HepG2 (cell line): ENCODE measurements around the gene COA1. TPM values are rescaled to one million over a fixed set of nuclear protein-coding genes. Genes with fewer than 3 reads are reported as not detected.
A peak's percentile ranks its signal among the peaks of the same experiment; 100 is the strongest.
"Not testable (repeated sequence)": the region's sequence is repeated elsewhere in the genome, so short reads cannot be mapped to it uniquely, and the experiment has no call there.

Experiments used
- ATAC-seq: fragments of 200-7000 bp; cut with Tn5 transposase; 3 replicates; pipeline ENCODE4 v1.9.1; 2020; ENCODE audit warnings: mild to moderate bottlenecking, moderate library complexity
- BruUV-seq: library from RNA; stranded (reverse); fragments of 400-500 nt; replicated peaks from 2 replicates; lab custom pipeline; 2021; lab: Mats Ljungman, UMichigan
- CTCF ChIA-PET: fragments of 300-600 bp; formaldehyde crosslinking; extraction: SDS; loops from one replicate; lab custom pipeline; 2021; ENCODE audit warnings: low total read pairs, inconsistent platforms, low intra/inter-chr PET ratio; lab: Yijun Ruan, JAX
- POLR2A ChIA-PET: fragments of 350-600 bp; sonication (Branson Sonifier 250); formaldehyde crosslinking; loops from one replicate; lab custom pipeline; 2020; ENCODE audit warnings: antibody characterized with exemption, inconsistent platforms; lab: Yijun Ruan, JAX
- DNase-seq: peaks from one replicate; pipeline ENCODE4 v3.0.0-alpha.2; 2015; ENCODE audit warnings: low spot score
- FAIRE-seq: peaks from 3 replicates; lab custom pipeline; 2011; peaks lifted over from hg19 to GRCh38; lab: Jason Lieb, UNC
- H2AFZ ChIP-seq: one replicate; pipeline ENCODE4 v1.6.1; 2011; ENCODE audit warnings: low read length, inconsistent platforms
- H3K27ac ChIP-seq: fragments of 300-600 bp; 3 replicates; pipeline ENCODE4 v1.8.0; 2011; ENCODE audit warnings: mixed run types, mild to moderate bottlenecking, mixed read lengths, low read length, inconsistent platforms; ENCODE audit not compliant: insufficient read depth; ENCODE audit errors: extremely low read length
- H3K27me3 ChIP-seq, 2 experiments: fragments of 200-600 bp in 1 of 2; 2 replicates in 1 of 2; 3 replicates in 1 of 2; pipeline versions ENCODE4 v1.6.0 to v1.8.0; 2011; ENCODE audit warnings: low read length in 2 of 2, mild to moderate bottlenecking in 2 of 2, moderate library complexity in 2 of 2, inconsistent platforms in 1 of 2; ENCODE audit not compliant: insufficient read depth in 2 of 2, control insufficient read depth in 1 of 2
- H3K36me3 ChIP-seq, 2 experiments: fragments of 200-600 bp in 1 of 2; replicated peaks in 1 of 2; 2 replicates in 1 of 2; 3 replicates in 1 of 2; pipeline versions ENCODE4 v1.5.1 to v1.8.0; 2011; ENCODE audit warnings: low read length in 2 of 2, inconsistent platforms in 1 of 2; ENCODE audit not compliant: insufficient read depth in 2 of 2, control insufficient read depth in 1 of 2
- H3K4me1 ChIP-seq: 2 replicates; pipeline ENCODE4 v1.5.1; 2012; ENCODE audit warnings: low read length, inconsistent platforms; ENCODE audit not compliant: insufficient read depth
- H3K4me2 ChIP-seq: 2 replicates; pipeline ENCODE4 v1.6.0; 2011; ENCODE audit warnings: low read depth, low read length, inconsistent platforms
- H3K4me3 ChIP-seq, 3 experiments: fragments of 200-600 bp in 1 of 3; sonication (generic), shearing (Covaris generic) in 1 of 3; replicated peaks in 1 of 3; 2 replicates each; pipeline ENCODE4 v1.5.1; 2011 to 2016; ENCODE audit warnings: low read length in 3 of 3, inconsistent platforms in 2 of 3, low read depth in 2 of 3, mild to moderate bottlenecking in 2 of 3, control low read depth in 1 of 3, mixed read lengths in 1 of 3; ENCODE audit not compliant: insufficient read depth in 1 of 3
- H3K79me2 ChIP-seq: one replicate; pipeline ENCODE4 v1.6.1; 2011; ENCODE audit warnings: low read length, inconsistent platforms; ENCODE audit not compliant: insufficient read depth
- H3K9ac ChIP-seq: 2 replicates; pipeline ENCODE4 v1.6.0; 2011; ENCODE audit warnings: mild to moderate bottlenecking, low read depth, low read length, inconsistent platforms; ENCODE audit not compliant: insufficient read depth
- H3K9me3 ChIP-seq: 2 replicates; pipeline ENCODE4 v1.5.1; 2012; ENCODE audit warnings: mild to moderate bottlenecking, low read length
- H4K20me1 ChIP-seq: 2 replicates; pipeline ENCODE4 v1.6.0; 2011; ENCODE audit warnings: inconsistent platforms, mild to moderate bottlenecking, low read length, moderate library complexity; ENCODE audit not compliant: insufficient read depth
- GFI1 ChIP-seq: sonication (generic); formaldehyde crosslinking; IDR thresholded peaks from 2 replicates; pipeline ENCODE4 v1.5.0; 2020; ENCODE audit warnings: missing genetic modification reagents, mild to moderate bottlenecking, borderline replicate concordance
- HCFC1 ChIP-seq: fragments of 150-350 bp; IDR thresholded peaks from 2 replicates; pipeline ENCODE4 v1.6.1; 2014; ENCODE audit warnings: low read depth, low read length
- NFE2L2 ChIP-seq: fragments of 150-350 bp; IDR thresholded peaks from 2 replicates; pipeline ENCODE4 v1.6.1; 2014; ENCODE audit warnings: low read length
- RARA ChIP-seq: IDR thresholded peaks from 2 replicates; pipeline ENCODE4 v1.6.1; 2016; ENCODE audit warnings: missing genetic modification reagents, missing compliant biosample characterization
- RCOR2 ChIP-seq: IDR thresholded peaks from 2 replicates; pipeline ENCODE4 v1.6.1; 2016; ENCODE audit warnings: missing biosample characterization, missing genetic modification reagents
- ZBTB40 ChIP-seq, 2 experiments: fragments of 450-650 bp in 1 of 2; sonication (generic) in 1 of 2; formaldehyde crosslinking in 1 of 2; IDR thresholded peaks; 2 replicates each; pipeline versions ENCODE4 v1.6.1 to v1.8.0; 2016 to 2022; ENCODE audit warnings: antibody characterized with exemption in 1 of 2, mild to moderate bottlenecking in 1 of 2, missing genetic modification reagents in 1 of 2
- ZNF616 ChIP-seq: sonication (generic); formaldehyde crosslinking; IDR thresholded peaks from 2 replicates; pipeline ENCODE4 v1.5.0; 2020; ENCODE audit warnings: low read depth, mild to moderate bottlenecking, missing genetic modification reagents
- ZNF709 ChIP-seq: sonication (generic); formaldehyde crosslinking; IDR thresholded peaks from 2 replicates; pipeline ENCODE4 v1.5.0; 2020; ENCODE audit warnings: mild to moderate bottlenecking, missing genetic modification reagents
- ZNF75D ChIP-seq: sonication (generic); formaldehyde crosslinking; IDR thresholded peaks from 2 replicates; pipeline ENCODE4 v1.8.1; 2023; ENCODE audit warnings: missing genetic modification reagents, mild to moderate bottlenecking, borderline replicate concordance
- WGBS: methylation state at CpG from one replicate; pipeline ENCODE4 v1.1.6; 2017; ENCODE audit warnings: low lambda C conversion rate; 5-methylcytosine and 5-hydroxymethylcytosine counted together
- in situ Hi-C: cut with HindIII; loops from 2 replicates; pipeline ENCODE4 v1.10.0; 2017; ENCODE audit warnings: low pct_unique_long_range_greater_than_20kb; ENCODE audit not compliant: extremely low pct_ligation_motif_present
- intact Hi-C: fragments of 100-400 bp; cut with micrococcal nuclease; formaldehyde crosslinking; loops from one replicate; pipeline ENCODE4 v1.10.0; 2022; ENCODE audit not compliant: unreplicated experiment
- polyA plus RNA-seq, 8 experiments: library from polyadenylated mRNA; depleted of rRNA in 3 of 8; stranded (reverse) in 7 of 8; unstranded in 1 of 8; fragments of >200 nt; fragmentation: Illumina TruSeq in 4 of 8; extraction: Trizol in 4 of 8; gene quantifications; 2 replicates each; pipeline versions ENCODE4 v1.2.1 to v1.2.3, GENCODE V29; 2011 to 2016; ENCODE audit warnings: low read depth in 4 of 8, missing spikeins in 1 of 8, mixed read lengths in 1 of 8; ENCODE audit not compliant: insufficient read depth in 1 of 8
- total RNA-seq, 5 experiments: library from RNA; depleted of rRNA; stranded (reverse); fragments of >200 nt; fragmentation: Illumina TruSeq; extraction: Trizol; gene quantifications; 2 replicates each; pipeline ENCODE4 v1.2.3, GENCODE V29; 2016; ENCODE audit warnings: low read depth in 1 of 5

The COA1 gene
- total and polyA plus RNA-seq, 2 of the 13 experiments (the other 11 are each of a cell fraction or from before 2014, with no cell fraction given) = 33.2 to 65.7 TPM

- peak; percentile 76; the same call in 1 of the 2 replicates for TF ChIP-seq RARA
- TF ChIP-seq RCOR2 (CRISPR knock-in tag) = 0 out of 2 replicates have a peak, but pooled peaks have one; percentile 26
- TF ChIP-seq ZNF75D = no peak
- TF ChIP-seq GFI1 (CRISPR knock-in tag) = peak; percentile 81; the same call in 1 of the 2 replicates
- no peak for TF ChIP-seq HCFC1
- TF ChIP-seq NFE2L2 = peak; percentile 96
- TF ChIP-seq ZNF616 (CRISPR knock-in tag) = no peak
- no peak for TF ChIP-seq ZBTB40 (IDR thresholded peaks at IDR 0.05)
- TF ChIP-seq ZBTB40 (CRISPR knock-in tag; IDR thresholded peaks at IDR 0.05) = no peak
- TF ChIP-seq ZNF709 (CRISPR knock-in tag) = no peak
Observed at GRCh38 chr7:43674559-43675436, 54.5 kb downstream of the COA1 start (continued).

DNA sequence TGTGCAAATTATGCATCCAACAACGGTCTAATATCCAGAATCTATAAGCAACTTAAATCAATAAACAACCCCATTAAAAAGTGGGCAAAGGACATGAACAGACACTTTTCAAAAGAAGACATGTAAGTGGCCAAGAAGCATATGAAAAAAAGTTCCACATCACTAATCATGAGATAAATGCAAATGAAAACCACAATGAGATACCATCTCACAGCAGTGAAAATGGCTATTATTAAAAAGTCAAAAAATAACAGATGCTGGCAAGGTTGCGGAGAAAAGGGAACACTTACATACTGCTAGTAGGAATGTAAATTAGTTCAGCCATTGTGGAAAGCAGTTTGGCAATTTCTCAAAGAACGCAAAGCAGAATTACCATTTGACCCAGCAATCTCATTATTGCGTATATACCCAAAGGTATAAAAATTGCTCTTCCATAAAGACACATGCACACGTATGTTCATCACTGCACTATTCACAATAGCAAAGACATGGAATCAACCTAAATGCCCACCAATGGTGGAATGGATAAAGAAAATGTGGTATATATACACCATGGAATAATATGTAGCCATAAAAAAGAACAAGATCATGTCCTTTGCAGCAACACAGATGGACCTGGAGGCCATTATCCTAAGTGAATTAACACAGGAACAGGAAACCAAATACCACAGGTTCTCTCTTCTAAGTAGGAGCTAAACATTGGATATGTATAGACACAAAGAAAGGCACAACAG, 55.9 kb downstream of the COA1 start:
- ATAC-seq, BruUV-seq, H3K9ac ChIP-seq, in situ Hi-C loops, H3K4me3 ChIP-seq, H4K20me1 ChIP-seq, intact Hi-C loops, CTCF ChIA-PET, H2AFZ ChIP-seq, DNase-seq, H3K27me3 ChIP-seq, H3K4me2 ChIP-seq, H3K36me3 ChIP-seq, FAIRE-seq, H3K9me3 ChIP-seq: not testable (repeated sequence)
- WGBS = 87% methylated on average over 5 of the region's 5 CpGs
- peaks cover 34% of the 10 kb centered on the region for H3K4me1 ChIP-seq
- H3K27ac ChIP-seq = peak overlapping the region; percentile 69
- POLR2A ChIA-PET = interaction anchor here (1.1 kb wide), 1 partner anchor 89 kb away, joined by 3 read pairs; no protein-coding TSS in a partner anchor
- H3K79me2 ChIP-seq = peaks cover 90% of the 10 kb centered on the region
